GM13977 (cell line): ENCODE results near the gene ZNF414.

Experiments used
- DNase-seq: peaks from one replicate; pipeline ENCODE4 v3.0.0; 2012; ENCODE audit warnings: low spot score
- CTCF ChIP-seq: IDR thresholded peaks from 2 replicates; pipeline ENCODE4 v1.5.1; 2012; ENCODE audit warnings: mild to moderate bottlenecking, control low read depth; ENCODE audit not compliant: insufficient read depth; ENCODE audit errors: extremely low read depth, missing control alignments
- in situ Hi-C: fragments of 300-500 bp; cut with MboI; formaldehyde crosslinking; loops from one replicate; pipeline ENCODE4 v1.12.0; 2022; ENCODE audit warnings: low sequenced_read_pairs, low pct_unique_long_range_greater_than_20kb, mixed read lengths, inconsistent platforms; ENCODE audit not compliant: unreplicated experiment

ZNF414 gene

DNA sequence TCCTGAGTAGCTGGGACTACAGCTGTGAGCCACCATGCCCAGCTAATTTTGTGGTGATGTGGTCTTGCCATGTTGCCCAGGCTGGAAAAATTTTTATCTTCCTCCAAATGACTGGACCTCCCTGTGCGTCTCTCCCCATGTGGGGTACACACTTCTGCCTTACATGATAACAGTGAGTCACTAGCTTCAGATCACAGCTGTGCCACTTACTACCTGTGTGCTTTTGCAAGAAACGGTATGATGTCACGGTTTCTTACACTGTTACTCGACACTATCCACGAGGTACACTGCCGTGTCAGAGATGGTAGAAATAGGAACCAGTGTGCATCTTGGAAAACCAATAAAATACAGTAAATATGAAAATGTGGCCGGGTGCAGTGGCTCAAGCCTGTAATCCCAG lies 17.5 kb upstream of the ZNF414 start:
- no peak for DNase-seq
- in situ Hi-C loops, result no loop called here
- TF ChIP-seq CTCF, result no peak

- TF ChIP-seq CTCF, result no peak
- DNase-seq, result no peak
- in situ Hi-C loops, result no loop called here
These were observed 16.2 kb upstream of the ZNF414 start for GRCh38 chr19:8530061-8530679.

GRCh38 chr19:8529369-8530006 lies 15.5 kb upstream of the ZNF414 start:
- DNase-seq, result no peak
- in situ Hi-C loops, result no loop called here
- TF ChIP-seq CTCF, result no peak

- in situ Hi-C loops, result no loop called here
- no peak for DNase-seq
- TF ChIP-seq CTCF, result no peak
These were observed 14.5 kb upstream of the ZNF414 start for GRCh38 chr19:8528500-8528899.

DNA sequence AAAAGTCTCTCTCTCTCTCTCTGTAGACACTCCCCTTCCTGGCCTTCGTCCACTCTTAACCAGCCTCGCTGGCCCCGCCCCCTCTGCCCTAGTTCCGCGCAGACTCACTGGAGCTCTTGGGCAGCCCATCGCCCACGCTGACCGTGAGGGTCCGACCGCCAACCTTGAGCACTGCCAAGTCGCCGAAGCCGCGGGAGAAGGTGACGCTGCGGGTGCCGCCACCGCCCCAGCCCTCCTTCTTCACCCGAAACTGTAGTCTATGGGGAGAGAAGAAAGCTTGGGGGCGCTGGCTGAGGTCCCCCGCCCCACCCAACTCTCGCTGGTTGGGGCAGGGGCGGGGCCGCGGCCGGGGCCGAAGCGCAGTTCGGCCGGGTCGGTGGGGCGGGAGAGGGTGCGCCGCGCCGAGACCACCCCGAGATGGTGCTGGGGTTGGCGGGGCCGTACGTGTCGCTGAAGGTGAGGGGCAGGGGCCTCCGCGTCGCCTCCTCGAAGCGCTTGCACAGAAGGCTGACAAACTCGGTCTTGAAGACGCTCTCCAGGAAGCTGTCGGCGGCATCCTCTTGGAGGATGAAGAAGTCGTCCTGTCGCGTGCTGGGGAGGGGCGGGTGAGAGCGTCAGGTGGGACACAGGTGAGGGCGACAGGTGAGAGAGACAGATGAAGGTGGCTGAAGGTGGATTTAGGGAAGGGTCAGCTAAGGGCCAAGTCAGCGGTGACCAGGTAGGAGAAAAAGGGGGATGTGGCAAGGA lies 12.6 kb upstream of the ZNF414 start:
- no peak for TF ChIP-seq CTCF
- DNase-seq, result no peak
- in situ Hi-C loops, result no loop called here

- in situ Hi-C loops, result no loop called here
- TF ChIP-seq CTCF, result no peak
- no peak for DNase-seq
These were observed 11.4 kb upstream of the ZNF414 start for GRCh38 chr19:8525401-8525684.
